RWPE2 (cell line): ENCODE results near the gene FAM209A.

ENCODE experiments used
- ATAC-seq: fragments of 200-7000 bp; cut with Tn5 transposase; 3 replicates; pipeline ENCODE4 v1.9.1; 2021; ENCODE audit warnings: low read depth
- DNase-seq: peaks from one replicate; pipeline ENCODE4 v3.0.0-alpha.2; 2020; ENCODE audit warnings: low spot score
- H3K27ac ChIP-seq: fragments of 450-650 bp; 2 replicates; pipeline ENCODE4 v1.5.1; 2017; ENCODE audit warnings: mild to moderate bottlenecking; ENCODE audit not compliant: poor library complexity, severe bottlenecking
- H3K27me3 ChIP-seq: fragments of 250-450 bp; sonication (Bioruptor Pico); 2 replicates; pipeline ENCODE4 v1.5.1; 2021; ENCODE audit warnings: mild to moderate bottlenecking, moderate library complexity; ENCODE audit not compliant: insufficient read depth, poor library complexity, severe bottlenecking
- H3K36me3 ChIP-seq: fragments of 250-450 bp; sonication (Bioruptor Pico); 2 replicates; pipeline ENCODE4 v1.5.1; 2020; ENCODE audit warnings: low read depth, mild to moderate bottlenecking, moderate library complexity
- H3K4me1 ChIP-seq: fragments of 250-450 bp; sonication (Bioruptor Pico); 2 replicates; pipeline ENCODE4 v1.5.1; 2021; ENCODE audit warnings: mild to moderate bottlenecking, moderate library complexity; ENCODE audit not compliant: insufficient read depth, poor library complexity, severe bottlenecking
- H3K4me3 ChIP-seq: fragments of 250-450 bp; sonication (Bioruptor Pico); 2 replicates; pipeline ENCODE4 v1.5.1; 2021; ENCODE audit warnings: mild to moderate bottlenecking, moderate library complexity; ENCODE audit not compliant: severe bottlenecking
- H3K9me3 ChIP-seq: fragments of 250-450 bp; sonication (Bioruptor Pico); 2 replicates; pipeline ENCODE4 v1.5.1; 2021; ENCODE audit warnings: mild to moderate bottlenecking, moderate library complexity; ENCODE audit not compliant: severe bottlenecking
- CTCF ChIP-seq: fragments of 450-650 bp; IDR thresholded peaks from one replicate; pipeline ENCODE4 v1.5.1; 2017; ENCODE audit warnings: mild to moderate bottlenecking, moderate library complexity; ENCODE audit not compliant: poor library complexity, severe bottlenecking

The FAM209A gene

GRCh38 chr20:56503916-56504315, 20.6 kb upstream of the FAM209A start:
- DNase-seq, result peak; percentile 54
- Histone ChIP-seq H3K27me3 (no peaks in the 10 kb centered on the region), H3K4me1 (no peaks in the 10 kb centered on the region), H3K4me3 (no peak overlapping the region), H3K9me3 (no peaks in the 10 kb centered on the region), H3K36me3 (peaks cover 12% of the 10 kb centered on the region), H3K27ac (no peak overlapping the region)
- ATAC-seq, result no peak
- TF ChIP-seq CTCF, result no peak

GRCh38 chr20:56504373-56505005, 20.1 kb upstream of the FAM209A start:
- no peak overlapping the region for H3K27ac ChIP-seq
- H3K27me3 ChIP-seq, result no peaks in the 10 kb centered on the region
- no peak overlapping the region for H3K4me3 ChIP-seq
- H3K9me3 ChIP-seq, result no peaks in the 10 kb centered on the region
- H3K4me1 ChIP-seq, result no peaks in the 10 kb centered on the region
- ATAC-seq, result peak; percentile 46; the same call in 1 of the 3 replicates
- H3K36me3 ChIP-seq, result peaks cover 11% of the 10 kb centered on the region; the same call in 1 of the 2 replicates
- DNase-seq, result peak; percentile 28
- peak; percentile 51 for TF ChIP-seq CTCF

- DNase-seq, result no peak
- no peak overlapping the region for H3K27ac ChIP-seq
- H3K9me3 ChIP-seq, result no peaks in the 10 kb centered on the region
- no peaks in the 10 kb centered on the region for H3K4me1 ChIP-seq
- H3K36me3 ChIP-seq, result peaks cover 11% of the 10 kb centered on the region; the same call in 1 of the 2 replicates
- no peak overlapping the region for H3K4me3 ChIP-seq
- no peak; the same call in 2 of the 3 replicates for ATAC-seq
- no peak for TF ChIP-seq CTCF
- no peaks in the 10 kb centered on the region for H3K27me3 ChIP-seq
Measured at GRCh38 chr20:56506103-56506502, 18.4 kb upstream of the FAM209A start.

GRCh38 chr20:56511926-56512325, 12.6 kb upstream of the FAM209A start:
- no peak overlapping the region for H3K4me3 ChIP-seq
- no peaks in the 10 kb centered on the region for H3K9me3 ChIP-seq
- no peak for TF ChIP-seq CTCF
- no peaks in the 10 kb centered on the region for H3K27me3 ChIP-seq
- H3K36me3 ChIP-seq, result peaks cover 37% of the 10 kb centered on the region
- no peak overlapping the region for H3K27ac ChIP-seq
- ATAC-seq, result no peak
- peak; percentile 61 for DNase-seq
- no peaks in the 10 kb centered on the region for H3K4me1 ChIP-seq
